H54 (cell line): Measurements from ENCODE around the gene TRIM44.
"Not testable (repeated sequence)": the region's sequence is repeated elsewhere in the genome, so short reads cannot be mapped to it uniquely, and the experiment has no call there.

Experiments used
- DNase-seq: peaks from one replicate; pipeline ENCODE4 v3.0.0; 2011; ENCODE audit warnings: low spot score, mixed read lengths; ENCODE audit not compliant: insufficient read length
- FAIRE-seq: peaks from 3 replicates; lab custom pipeline; 2011; peaks lifted over from hg19 to GRCh38; lab: Jason Lieb, UNC
- POLR2A ChIP-seq: IDR thresholded peaks from 2 replicates; pipeline ENCODE4 v1.6.1; 2011; ENCODE audit warnings: low read depth, mild to moderate bottlenecking, low read length

TRIM44 gene

DNA sequence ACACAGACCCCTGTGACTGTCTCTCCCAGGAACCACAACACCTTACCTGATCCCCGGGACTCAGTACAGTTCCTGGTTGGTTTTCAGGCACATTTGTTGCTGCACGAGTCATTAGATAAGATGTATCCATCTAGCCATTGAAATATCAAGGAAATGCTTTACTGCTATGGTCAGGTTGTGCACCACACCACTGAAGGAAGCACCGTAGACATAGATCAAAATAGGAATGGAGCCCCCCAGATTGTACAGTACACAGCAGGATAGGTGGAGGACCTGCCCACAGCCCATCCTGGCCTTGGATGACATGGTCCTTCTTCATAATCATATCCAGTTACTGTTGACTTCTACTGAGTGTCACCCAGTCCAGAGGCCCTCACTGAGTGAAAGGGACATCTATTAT is 195.3 kb downstream of the TRIM44 start:
- TF ChIP-seq POLR2A = no peak
- no peak for DNase-seq
- no peak for FAIRE-seq

DNA sequence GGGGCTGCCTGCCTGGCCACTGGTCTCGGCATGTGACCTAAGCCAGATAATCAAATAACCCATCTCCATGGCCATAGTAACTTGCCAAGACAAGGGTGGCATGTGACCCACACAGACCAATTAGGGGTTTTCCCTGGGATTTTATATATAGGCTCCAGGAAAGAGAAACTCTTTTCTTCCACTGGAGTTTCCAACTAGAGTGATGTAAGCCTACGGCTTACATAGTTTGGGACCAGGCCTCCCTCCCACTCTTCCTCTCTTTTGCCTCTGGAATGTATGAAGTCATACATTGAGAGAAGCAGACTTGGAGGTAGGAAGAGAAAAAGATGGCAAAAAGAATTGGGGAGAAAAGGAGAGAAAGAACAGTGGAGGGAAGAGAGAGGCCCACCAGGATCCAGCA is 196.7 kb downstream of the TRIM44 start:
- DNase-seq (no peak), FAIRE-seq (no peak)
- TF ChIP-seq POLR2A = no peak

DNA sequence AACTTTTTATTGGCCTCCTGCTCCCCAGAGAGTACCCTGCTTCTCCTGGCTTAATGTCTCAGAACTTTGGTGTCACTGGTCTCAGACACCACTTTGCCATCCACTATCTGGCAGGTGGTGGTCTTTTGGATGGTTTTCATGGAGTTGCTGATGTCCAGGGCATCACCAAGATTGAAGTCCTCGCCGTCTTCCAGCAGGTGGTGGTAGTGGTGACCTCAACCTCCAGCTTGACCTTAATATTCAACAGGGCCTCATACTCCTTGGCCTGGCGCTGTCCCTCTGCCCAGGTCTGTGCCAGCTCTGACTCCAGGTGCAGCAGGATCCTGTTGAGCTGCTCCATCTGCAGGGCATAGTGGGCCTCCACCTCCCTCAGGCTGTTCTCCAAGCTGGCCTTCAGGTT is 197.6 kb downstream of the TRIM44 start:
- FAIRE-seq = not testable (repeated sequence)

DNA sequence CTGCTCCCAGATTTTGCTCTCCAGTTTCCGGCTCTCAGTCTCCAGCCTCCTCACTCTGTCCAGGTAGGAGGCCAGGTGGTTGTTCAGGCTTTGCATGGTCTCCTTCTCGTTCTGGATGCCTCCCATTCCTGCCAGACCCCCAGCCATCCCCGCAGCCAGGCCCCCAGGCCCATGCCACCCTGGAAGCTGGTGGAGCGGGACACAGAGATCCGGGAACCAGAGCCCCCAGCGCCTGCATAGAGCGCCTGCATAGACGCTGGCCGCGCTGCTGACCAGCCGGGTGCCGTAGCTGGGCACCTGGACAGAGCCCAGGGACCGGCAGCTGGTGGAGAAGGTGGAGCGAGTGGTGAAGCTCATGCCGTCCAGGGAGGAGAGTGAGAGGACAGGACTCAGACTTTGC is 198.6 kb downstream of the TRIM44 start:
- TF ChIP-seq POLR2A = no peak
- no peak for DNase-seq
- FAIRE-seq = no peak

More for the DNA sequence above, 197.6 kb downstream of the TRIM44 start:
- DNase-seq = not testable (repeated sequence)

DNA sequence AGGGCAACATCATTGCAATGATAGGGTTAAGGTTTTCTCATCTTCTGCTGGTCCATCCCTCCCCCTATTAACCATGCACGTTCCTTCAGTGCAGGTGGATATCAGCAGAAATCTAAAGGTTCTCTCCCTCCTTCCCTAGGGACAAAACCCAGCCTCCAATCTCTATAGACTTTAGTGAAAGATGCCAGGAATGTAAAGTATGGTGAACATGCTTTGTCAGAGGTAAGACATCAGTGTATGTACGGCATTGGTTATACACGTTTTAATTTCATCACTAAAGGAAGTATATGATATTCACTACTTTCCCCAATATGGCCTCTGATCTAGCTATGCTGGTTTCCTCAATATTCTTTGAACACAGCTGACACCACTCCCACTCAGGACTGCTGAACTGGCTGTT is 200.1 kb downstream of the TRIM44 start:
- FAIRE-seq (no peak), DNase-seq (no peak)
- TF ChIP-seq POLR2A = no peak

DNA sequence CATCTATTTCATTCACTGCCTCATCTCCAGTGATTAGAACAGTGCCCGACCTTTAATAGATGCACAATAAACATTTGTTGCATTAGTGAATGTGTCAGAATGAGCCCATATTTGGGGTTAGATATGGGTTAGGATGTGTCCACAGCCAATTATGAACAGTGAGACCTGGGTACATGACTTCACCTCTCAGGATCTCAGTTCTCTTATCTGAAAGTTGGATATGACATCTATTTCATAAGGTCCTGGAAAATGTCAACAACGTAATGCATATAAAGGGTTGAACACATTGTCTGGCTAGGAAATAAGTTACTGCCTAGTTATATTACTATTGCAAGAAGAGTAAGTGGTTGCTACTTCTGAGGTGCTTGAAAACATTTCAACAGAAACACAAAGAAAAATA is 201.6 kb downstream of the TRIM44 start:
- no peak for FAIRE-seq
- TF ChIP-seq POLR2A = no peak
- DNase-seq = no peak

DNA sequence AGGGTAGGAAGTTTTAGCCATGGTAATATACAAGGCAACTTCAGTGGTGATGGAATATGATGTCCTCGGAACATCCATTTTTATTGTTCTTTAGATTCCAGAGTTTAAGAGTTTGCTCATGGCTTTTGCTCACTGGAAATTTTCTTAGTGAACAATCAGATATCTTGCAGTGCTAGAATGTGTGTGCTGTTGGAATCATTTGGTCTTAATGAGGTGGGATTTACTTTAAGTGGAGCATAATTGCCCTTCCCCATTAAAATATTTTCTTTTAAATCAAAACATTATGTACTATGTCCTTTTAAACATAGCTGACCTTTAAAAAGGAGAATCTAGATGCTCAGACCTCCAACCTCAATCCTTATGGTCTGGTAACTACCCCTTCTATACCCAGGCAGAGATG is 204.0 kb downstream of the TRIM44 start:
- DNase-seq = no peak
- no peak for FAIRE-seq
- TF ChIP-seq POLR2A = no peak
